ENCODE data around the gene HMOX1. TPM values are rescaled to one million over a fixed set of nuclear protein-coding genes. Genes with fewer than 3 reads are reported as not detected.

HMOX1 gene
- total RNA-seq, 1 experiment from 2014 or later, result 26.4 TPM

- Histone ChIP-seq H3K4me3 (replicated peaks in 1 of 2; ENCODE audit: low read depth in 1 of 2, low read length in 2 of 2) (peak overlapping the region; percentile 70 to 83), H3K27me3 (ENCODE audit: insufficient read depth, low read length) (no peaks in the 10 kb centered on the region), H4K20me1 (ENCODE audit: insufficient read depth) (no peaks in the 10 kb centered on the region), H3K9ac (ENCODE audit: low read length) (peak overlapping the region; percentile 78), H3K9me3 (ENCODE audit: control insufficient read depth in 1 of 2, insufficient read depth in 1 of 2, low read depth in 1 of 2, low read length in 2 of 2) (no peaks in the 10 kb centered on the region), H3K4me1 (ENCODE audit: control insufficient read depth in 1 of 2, insufficient read depth in 2 of 2, low read length in 2 of 2) (peaks cover 22 to 49% of the 10 kb centered on the region in 2 experiments), H3K36me3 (ENCODE audit: control insufficient read depth in 1 of 2, insufficient read depth in 2 of 2, low read length in 2 of 2) (peaks cover 0 to 4% of the 10 kb centered on the region in 2 experiments; a peak in 2 of 4 replicates), H3K9me2 (ENCODE audit: insufficient read depth) (no peaks in the 10 kb centered on the region), H3K27ac (ENCODE audit: low read depth, low read length) (peak overlapping the region; percentile 62), H2AFZ (ENCODE audit: low read depth, low read length, poor library complexity, severe bottlenecking) (peak overlapping the region; percentile 75), H3K79me2 (ENCODE audit: insufficient read depth, low read length) (peaks cover 10% of the 10 kb centered on the region), H3K4me2 (ENCODE audit: low read length) (peak overlapping the region; percentile 98)
- ChIA-PET POLR2A (interaction anchor here (0.7 to 2.0 kb wide), 2 partner anchors 10 to 336 kb away, joined by 3 to 17 read pairs; no protein-coding TSS in a partner anchor), RAD21 (ENCODE audit: low non-redundant PET in 1 of 2, low total read pairs in 2 of 2, uncharacterized antibody in 2 of 2, unreplicated experiment in 2 of 2) (interaction anchor here in 1 of 2 experiments (1.9 kb wide), 1 partner anchor 9 kb away, joined by 4 read pairs; no protein-coding TSS in a partner anchor), CTCF (no interaction called here)
- no peak for DNase-seq (ENCODE audit: low read depth, low spot score)
- ATAC-seq, result peak; percentile 9
- BruUV-seq (replicated peaks), result TSS peak; percentile 48
- TF ChIP-seq SP1 (IDR thresholded peaks at IDR 0.05; ENCODE audit: low read depth) (no peak), JUND (IDR thresholded peaks at IDR 0.05) (no peak), ZFX (IDR thresholded peaks at IDR 0.05) (no peak), TCF7L2 (IDR thresholded peaks at IDR 0.05; ENCODE audit: borderline replicate concordance, extremely low read depth, insufficient read depth, insufficient read length) (no peak), POLR2AphosphoS5 (IDR thresholded peaks at IDR 0.05; ENCODE audit: low read depth, low read length) (no peak), REST (IDR thresholded peaks at IDR 0.05; ENCODE audit: low read depth) (no peak), YY1 (IDR thresholded peaks at IDR 0.05; ENCODE audit: extremely low read depth, insufficient replicate concordance, low read depth, low read length) (no peak), CTCF (IDR thresholded peaks at IDR 0.05 in 2 of 3, conservative IDR thresholded peaks at IDR 0.05 in 1 of 3; ENCODE audit: borderline replicate concordance in 1 of 3, insufficient read depth in 1 of 3, low read depth in 2 of 3, low read length in 2 of 3) (no peak), ZBTB33 (IDR thresholded peaks at IDR 0.05; ENCODE audit: extremely low read depth, insufficient replicate concordance, low read length) (no peak), MAX (IDR thresholded peaks at IDR 0.05) (no peak), ATF3 (IDR thresholded peaks at IDR 0.05) (no peak), CEBPB (IDR thresholded peaks at IDR 0.05; ENCODE audit: low read depth) (no peak)
- intact Hi-C loops (cut with micrococcal nuclease), result no loop called here
These were observed 621 bp downstream of the HMOX1 start for GRCh38 chr22:35381424-35382009.

Measured in HCT116 (cell line).